MM.1S (cell line): Measurements from ENCODE around the gene SCAMP4.

Source experiments
- DNase-seq: peaks from one replicate; pipeline ENCODE4 v3.0.0-alpha.2; 2015
- H2AFZ ChIP-seq: fragments of 300-600 bp; sonication (generic); 2 replicates; pipeline ENCODE4 v1.6.0; 2016; ENCODE audit warnings: antibody characterized with exemption, low read length
- H3F3A ChIP-seq: fragments of 300-600 bp; sonication (generic); 2 replicates; pipeline ENCODE4 v1.6.1; 2016; ENCODE audit warnings: mild to moderate bottlenecking, antibody characterized with exemption, low read length, moderate library complexity, mixed read lengths; ENCODE audit not compliant: insufficient read depth
- H3K27ac ChIP-seq: fragments of 300-600 bp; sonication (generic); 2 replicates; pipeline ENCODE4 v1.5.1; 2016; ENCODE audit warnings: mild to moderate bottlenecking, low read length
- H3K27me3 ChIP-seq: fragments of 300-600 bp; sonication (generic); replicated peaks from 2 replicates; pipeline ENCODE4 v1.6.0; 2016; ENCODE audit warnings: low read length; ENCODE audit not compliant: insufficient read depth
- H3K36me3 ChIP-seq: fragments of 300-600 bp; sonication (generic); replicated peaks from 2 replicates; pipeline ENCODE4 v1.6.1; 2016; ENCODE audit warnings: mild to moderate bottlenecking, low read length, mixed read lengths; ENCODE audit not compliant: insufficient read depth
- H3K4me1 ChIP-seq: fragments of 300-600 bp; sonication (generic); 2 replicates; pipeline ENCODE4 v1.6.1; 2016; ENCODE audit warnings: low read length, mixed read lengths
- H3K4me2 ChIP-seq: fragments of 300-600 bp; sonication (generic); 2 replicates; pipeline ENCODE4 v1.6.0; 2016; ENCODE audit warnings: low read depth, low read length
- H3K4me3 ChIP-seq: fragments of 300-600 bp; sonication (generic); 2 replicates; pipeline ENCODE4 v1.5.1; 2016; ENCODE audit warnings: low read length, mixed read lengths
- H3K79me2 ChIP-seq: fragments of 300-600 bp; sonication (generic); 2 replicates; pipeline ENCODE4 v1.6.1; 2016; ENCODE audit warnings: mixed run types, low read length, mixed read lengths
- H3K9ac ChIP-seq: fragments of 300-600 bp; sonication (generic); 2 replicates; pipeline ENCODE4 v1.6.1; 2016; ENCODE audit warnings: low read length, mixed read lengths
- H3K9me2 ChIP-seq: fragments of 300-600 bp; sonication (generic); replicated peaks from 2 replicates; pipeline ENCODE4 v1.6.1; 2016; ENCODE audit warnings: mild to moderate bottlenecking, low read length, mixed read lengths; ENCODE audit not compliant: insufficient read depth
- H3K9me3 ChIP-seq: fragments of 300-600 bp; sonication (generic); replicated peaks from 2 replicates; pipeline ENCODE4 v1.6.1; 2016; ENCODE audit warnings: mild to moderate bottlenecking, low read length, mixed read lengths; ENCODE audit not compliant: insufficient read depth
- H4K20me1 ChIP-seq: fragments of 300-600 bp; sonication (generic); 2 replicates; pipeline ENCODE4 v1.6.1; 2016; ENCODE audit warnings: mild to moderate bottlenecking, low read length, moderate library complexity, mixed read lengths; ENCODE audit not compliant: insufficient read depth
- EZH2 ChIP-seq: fragments of 300-600 bp; sonication (generic); optimal IDR thresholded peaks from 2 replicates; pipeline ENCODE3; 2017; ENCODE audit warnings: low read depth, mild to moderate bottlenecking, antibody characterized with exemption, low read length, mixed read lengths
- EZH2phosphoT487 ChIP-seq: fragments of 300-600 bp; sonication (generic); IDR thresholded peaks from 2 replicates; pipeline ENCODE4 v1.6.1; 2018; ENCODE audit warnings: antibody characterized with exemption, low read length
- TF ChIP-seq, protein P1 (sequence below): fragments of 300-600 bp; sonication (generic); IDR thresholded peaks from 2 replicates; pipeline ENCODE4 v1.5.1; 2016; ENCODE audit warnings: antibody characterized with exemption, low read length, mixed read lengths

SCAMP4 gene

DNA sequence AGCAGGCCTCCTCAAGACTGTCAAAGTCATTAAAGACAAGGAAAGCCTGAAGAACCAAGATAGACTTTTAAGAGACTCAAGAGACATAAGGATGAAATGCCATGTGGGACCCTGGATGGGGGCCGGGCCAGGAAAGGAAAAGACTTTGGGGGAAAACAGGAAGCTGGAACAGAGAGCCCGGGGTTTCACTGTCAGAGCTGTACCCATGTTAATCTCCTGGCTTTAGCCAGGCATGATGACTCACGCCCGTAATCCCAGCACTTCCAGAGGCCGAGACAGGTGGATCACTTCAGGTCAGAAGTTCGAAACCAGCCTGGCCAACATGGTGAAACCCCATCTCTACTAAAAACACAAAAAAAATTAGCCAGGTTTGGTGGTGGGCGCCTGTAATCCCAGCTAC is 36.2 kb upstream of the SCAMP4 start:
- Histone ChIP-seq H3K4me1 (peaks cover 8% of the 10 kb centered on the region), H3K27ac (no peak overlapping the region), H3K9me3 (no peaks in the 10 kb centered on the region), H3K79me2 (peaks cover 39% of the 10 kb centered on the region), H3K27me3 (no peaks in the 10 kb centered on the region), H4K20me1 (peaks cover 12% of the 10 kb centered on the region; the same call in 1 of the 2 replicates), H3F3A (peaks cover 9% of the 10 kb centered on the region; the same call in 1 of the 2 replicates), H3K4me2 (no peak overlapping the region), H3K9me2 (no peaks in the 10 kb centered on the region), H2AFZ (no peak overlapping the region), H3K36me3 (peaks cover 4% of the 10 kb centered on the region), H3K4me3 (no peak overlapping the region), H3K9ac (no peak overlapping the region)
- TF ChIP-seq EZH2 (no peak), EZH2phosphoT487 (no peak)
- TF ChIP-seq, protein P1, sequence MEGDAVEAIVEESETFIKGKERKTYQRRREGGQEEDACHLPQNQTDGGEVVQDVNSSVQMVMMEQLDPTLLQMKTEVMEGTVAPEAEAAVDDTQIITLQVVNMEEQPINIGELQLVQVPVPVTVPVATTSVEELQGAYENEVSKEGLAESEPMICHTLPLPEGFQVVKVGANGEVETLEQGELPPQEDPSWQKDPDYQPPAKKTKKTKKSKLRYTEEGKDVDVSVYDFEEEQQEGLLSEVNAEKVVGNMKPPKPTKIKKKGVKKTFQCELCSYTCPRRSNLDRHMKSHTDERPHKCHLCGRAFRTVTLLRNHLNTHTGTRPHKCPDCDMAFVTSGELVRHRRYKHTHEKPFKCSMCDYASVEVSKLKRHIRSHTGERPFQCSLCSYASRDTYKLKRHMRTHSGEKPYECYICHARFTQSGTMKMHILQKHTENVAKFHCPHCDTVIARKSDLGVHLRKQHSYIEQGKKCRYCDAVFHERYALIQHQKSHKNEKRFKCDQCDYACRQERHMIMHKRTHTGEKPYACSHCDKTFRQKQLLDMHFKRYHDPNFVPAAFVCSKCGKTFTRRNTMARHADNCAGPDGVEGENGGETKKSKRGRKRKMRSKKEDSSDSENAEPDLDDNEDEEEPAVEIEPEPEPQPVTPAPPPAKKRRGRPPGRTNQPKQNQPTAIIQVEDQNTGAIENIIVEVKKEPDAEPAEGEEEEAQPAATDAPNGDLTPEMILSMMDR, result no peak
- DNase-seq, result no peak

DNA sequence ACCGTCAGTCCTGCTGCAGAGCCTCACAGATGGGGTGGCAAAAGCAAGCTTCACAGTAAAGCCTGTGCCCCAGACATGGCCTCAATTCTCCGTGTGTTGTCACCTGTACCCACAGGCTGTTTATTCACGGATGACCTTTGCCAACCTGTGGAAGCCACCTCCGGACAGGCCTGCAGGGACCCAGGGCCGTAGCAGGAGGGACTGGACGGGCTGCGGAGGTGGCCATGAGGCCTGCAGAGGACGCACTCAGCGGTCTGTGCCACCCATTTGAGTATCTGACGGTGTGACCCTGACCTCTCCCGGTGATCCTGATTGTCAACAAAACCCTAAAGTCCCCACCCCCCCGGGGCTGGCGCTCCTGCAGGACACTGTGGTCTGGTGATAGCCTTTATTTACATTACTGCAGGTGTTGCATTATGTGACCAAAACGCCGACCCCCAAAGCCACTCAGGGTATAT is 34.0 kb upstream of the SCAMP4 start:
- H2AFZ ChIP-seq, result no peak overlapping the region
- no peak for DNase-seq
- H3K9me3 ChIP-seq, result no peaks in the 10 kb centered on the region
- H3K4me1 ChIP-seq, result peaks cover 6% of the 10 kb centered on the region
- H3K27me3 ChIP-seq, result no peaks in the 10 kb centered on the region
- H3K9ac ChIP-seq, result no peak overlapping the region
- H3K9me2 ChIP-seq, result no peaks in the 10 kb centered on the region
- no peak overlapping the region for H3K27ac ChIP-seq
- H3K79me2 ChIP-seq, result peaks cover 53% of the 10 kb centered on the region
- H3K4me3 ChIP-seq, result no peak overlapping the region
- H4K20me1 ChIP-seq, result peaks cover 12% of the 10 kb centered on the region; the same call in 1 of the 2 replicates
- TF ChIP-seq, protein P1, result no peak
- TF ChIP-seq EZH2phosphoT487 (no peak), EZH2 (no peak)
- H3K36me3 ChIP-seq, result peaks cover 4% of the 10 kb centered on the region
- no peak overlapping the region for H3K4me2 ChIP-seq
- H3F3A ChIP-seq, result 0 out of 2 replicates have a peak, but pooled peaks cover 16% of the 10 kb centered on the region

DNA sequence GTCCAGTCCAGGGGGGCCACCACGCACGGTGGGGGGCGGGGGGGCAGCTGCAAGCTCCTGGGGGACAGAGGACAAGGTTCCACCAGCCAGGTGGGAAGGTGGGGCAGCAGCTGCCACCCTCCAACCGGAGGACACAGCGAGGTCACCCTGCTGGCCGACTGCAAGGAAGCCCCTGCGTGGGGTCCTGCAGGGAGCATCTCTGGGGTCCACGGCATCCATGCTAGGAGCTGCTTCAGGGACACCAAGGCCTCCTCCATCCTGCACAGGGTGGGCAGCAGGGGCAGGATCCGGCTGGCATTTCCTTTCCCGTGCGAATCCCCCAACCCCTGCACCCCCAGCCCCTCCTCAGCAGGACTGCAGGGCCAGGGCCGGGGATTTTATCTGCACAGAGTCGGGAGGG is 33.6 kb upstream of the SCAMP4 start:
- H3K4me1 ChIP-seq, result peaks cover 11% of the 10 kb centered on the region
- H3K27ac ChIP-seq, result no peak overlapping the region
- DNase-seq, result no peak
- 0 out of 2 replicates have a peak, but pooled peaks cover 16% of the 10 kb centered on the region for H3F3A ChIP-seq
- TF ChIP-seq EZH2phosphoT487 (no peak), EZH2 (no peak)
- TF ChIP-seq, protein P1, result no peak
- H3K9ac ChIP-seq, result no peak overlapping the region
- peaks cover 12% of the 10 kb centered on the region; the same call in 1 of the 2 replicates for H4K20me1 ChIP-seq
- H2AFZ ChIP-seq, result no peak overlapping the region
- no peaks in the 10 kb centered on the region for H3K9me2 ChIP-seq
- H3K4me2 ChIP-seq, result no peak overlapping the region
- no peak overlapping the region for H3K4me3 ChIP-seq
- peaks cover 4% of the 10 kb centered on the region for H3K36me3 ChIP-seq
- H3K9me3 ChIP-seq, result no peaks in the 10 kb centered on the region
- peaks cover 57% of the 10 kb centered on the region for H3K79me2 ChIP-seq
- no peaks in the 10 kb centered on the region for H3K27me3 ChIP-seq
